ENCODE data around the gene NRG3. TPM values are rescaled to one million over a fixed set of nuclear protein-coding genes. Genes with fewer than 3 reads are reported as not detected.

NRG3 gene
- total and polyA plus RNA-seq, 7 donors = 0.03 to 0.10 TPM; not detected in 5

GRCh38 chr10:82874671-82875070 lies 999.7 kb downstream of the NRG3 start:
- 95 to 100% (median 97%) methylated on average over 1 of the region's 1 CpG for WGBS, 3 donors
- DNase-seq (no peak), ATAC-seq (no peak)
- Histone ChIP-seq H3K4me3 (no peak overlapping the region), H3K36me3 (ENCODE audit: insufficient read depth in 1 of 2, low read depth in 1 of 2) (no peaks in the 10 kb centered on the region), H3K27me3 (ENCODE audit: insufficient read depth in 3 of 3, low read length in 2 of 3) (no peaks in the 10 kb centered on the region), H3K4me1 (no peaks in the 10 kb centered on the region), H3K9me3 (no peaks in the 10 kb centered on the region), H3K27ac (no peak overlapping the region)
- intact Hi-C loops (cut with DNase I) = no loop called here
- no peak for TF ChIP-seq CTCF (IDR thresholded peaks at IDR 0.05)

GRCh38 chr10:82880776-82881290 lies 1005.8 kb downstream of the NRG3 start:
- Histone ChIP-seq H3K27ac (no peak overlapping the region), H3K9me3 (no peaks in the 10 kb centered on the region), H3K27me3 (ENCODE audit: insufficient read depth in 3 of 3, low read length in 2 of 3) (no peaks in the 10 kb centered on the region), H3K4me3 (no peak overlapping the region), H3K4me1 (no peaks in the 10 kb centered on the region), H3K36me3 (ENCODE audit: insufficient read depth in 1 of 2, low read depth in 1 of 2) (no peaks in the 10 kb centered on the region)
- intact Hi-C loops (cut with DNase I) = no loop called here
- ATAC-seq (no peak), DNase-seq (no peak)
- no peak for TF ChIP-seq CTCF (IDR thresholded peaks at IDR 0.05)
- WGBS, 3 donors = 47 to 52% (median 48%) methylated on average over 2 of the region's 2 CpGs

- intact Hi-C loops (cut with DNase I) = no loop called here
- H3K9me3 ChIP-seq = no peaks in the 10 kb centered on the region
- H3K27ac ChIP-seq = no peak overlapping the region
- H3K27me3 ChIP-seq (ENCODE audit: insufficient read depth in 3 of 3, low read length in 2 of 3) = no peaks in the 10 kb centered on the region
- DNase-seq (no peak), ATAC-seq (no peak)
- H3K36me3 ChIP-seq (ENCODE audit: insufficient read depth in 1 of 2, low read depth in 1 of 2) = no peaks in the 10 kb centered on the region
- TF ChIP-seq CTCF (IDR thresholded peaks at IDR 0.05) = no peak
- no peak overlapping the region for H3K4me3 ChIP-seq
- 73 to 83% (median 79%) methylated on average over 1 of the region's 1 CpG for WGBS, 3 donors
- H3K4me1 ChIP-seq = no peaks in the 10 kb centered on the region
These were observed 1007.7 kb downstream of the NRG3 start for GRCh38 chr10:82882722-82883121.

GRCh38 chr10:82883603-82884002 lies 1008.6 kb downstream of the NRG3 start:
- H3K9me3 ChIP-seq = no peaks in the 10 kb centered on the region
- no peak for DNase-seq
- TF ChIP-seq CTCF (IDR thresholded peaks at IDR 0.05) = no peak
- ATAC-seq = no peak
- no peaks in the 10 kb centered on the region for H3K36me3 ChIP-seq (ENCODE audit: insufficient read depth in 1 of 2, low read depth in 1 of 2)
- H3K27me3 ChIP-seq (ENCODE audit: insufficient read depth in 3 of 3, low read length in 2 of 3) = no peaks in the 10 kb centered on the region
- H3K4me3 ChIP-seq = no peak overlapping the region
- intact Hi-C loops (cut with DNase I) = no loop called here
- no peak overlapping the region for H3K27ac ChIP-seq
- 74 to 79% (median 76%) methylated on average over 1 of the region's 1 CpG for WGBS, 3 donors
- no peaks in the 10 kb centered on the region for H3K4me1 ChIP-seq

- DNase-seq = no peak
- intact Hi-C loops (cut with DNase I) = no loop called here
- Histone ChIP-seq H3K4me3 (no peak overlapping the region), H3K9me3 (no peaks in the 10 kb centered on the region), H3K36me3 (ENCODE audit: insufficient read depth in 1 of 2, low read depth in 1 of 2) (no peaks in the 10 kb centered on the region), H3K27me3 (ENCODE audit: insufficient read depth in 3 of 3, low read length in 2 of 3) (no peaks in the 10 kb centered on the region), H3K4me1 (no peaks in the 10 kb centered on the region), H3K27ac (no peak overlapping the region)
- WGBS, 3 donors = 48 to 75% (median 65%) methylated on average over 1 of the region's 1 CpG
- no peak for ATAC-seq
- TF ChIP-seq CTCF (IDR thresholded peaks at IDR 0.05) = no peak
These were observed 1012.5 kb downstream of the NRG3 start for GRCh38 chr10:82887488-82887887.
